Measurements from ENCODE around the gene BROX. TPM values are rescaled to one million over a fixed set of nuclear protein-coding genes. Genes with fewer than 3 reads are reported as not detected.
A peak's percentile ranks its signal among the peaks of the same experiment; 100 is the strongest.

The BROX gene
- total RNA-seq, 1 experiment from 2014 or later = 115 TPM

DNA sequence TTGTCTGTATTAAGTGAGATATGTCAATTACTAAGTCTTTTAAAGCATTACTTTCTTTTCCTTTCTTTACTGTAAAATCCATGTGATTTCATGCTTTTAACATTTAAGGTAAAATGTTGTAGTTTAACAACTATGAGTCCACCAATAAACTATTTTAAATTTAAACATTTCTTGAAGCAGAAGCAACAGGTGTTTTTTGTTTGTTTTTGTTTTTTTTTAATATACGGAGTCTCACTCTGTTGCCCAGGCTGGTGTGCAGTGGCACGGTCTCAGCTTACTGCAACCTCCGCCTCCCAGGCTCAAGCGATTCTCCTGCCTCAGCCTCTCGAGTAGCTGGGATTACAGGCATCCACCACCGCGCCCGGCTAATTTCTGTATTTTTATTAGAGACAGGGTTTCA lies 15.6 kb upstream of the BROX start:
- Mint-ChIP-seq H3K36me3 (ENCODE audit: insufficient read depth, unreplicated experiment) (peaks cover 60% of the 10 kb centered on the region), H3K9me3 (ENCODE audit: unreplicated experiment) (no peaks in the 10 kb centered on the region), H3K27me3 (ENCODE audit: insufficient read depth, unreplicated experiment) (no peaks in the 10 kb centered on the region), H3K4me3 (ENCODE audit: unreplicated experiment) (no peak overlapping the region), H3K4me1 (ENCODE audit: insufficient read depth, unreplicated experiment) (peaks cover 9% of the 10 kb centered on the region), H3K27ac (ENCODE audit: low read depth, unreplicated experiment) (no peak overlapping the region)
- no TSS peak for BruUV-seq (replicated peaks)
- TF ChIP-seq CTCF (IDR thresholded peaks at IDR 0.05; ENCODE audit: unreplicated experiment) = no peak
- DNase-seq (ENCODE audit: unreplicated experiment) = no peak
- intact Hi-C loops (cut with micrococcal nuclease) = no loop called here
- ChIA-PET CTCF (interaction anchor here (0.7 to 1.2 kb wide), 3 partner anchors 14 to 835 kb away, joined by 3 to 4 read pairs (median 4); partner anchors contain the start of gene FAM177B), POLR2A (interaction anchor here (0.6 to 3.2 kb wide), 4 partner anchors 13 to 26 kb away, joined by 4 to 29 read pairs (median 14); partner anchors contain the start of genes AIDA and BROX)

DNA sequence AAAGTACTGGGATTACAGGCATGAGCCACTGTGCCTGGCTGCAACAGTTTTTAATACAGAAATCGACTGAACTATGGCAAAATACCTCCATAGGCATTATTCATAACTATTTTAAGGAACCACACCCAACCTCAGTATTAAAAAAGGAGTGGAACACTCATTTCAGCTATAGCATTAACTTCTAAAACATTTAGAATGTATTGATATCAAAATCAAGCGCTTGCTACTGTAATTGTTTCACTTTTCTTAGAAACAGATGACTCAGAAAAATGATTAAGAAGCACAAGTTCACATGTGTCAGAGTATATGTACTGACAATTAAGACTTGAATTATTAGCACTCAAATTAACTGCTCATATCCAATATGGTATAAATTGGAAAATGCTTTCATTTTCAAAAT lies 15.2 kb upstream of the BROX start:
- Mint-ChIP-seq H3K27ac (ENCODE audit: low read depth, unreplicated experiment) (peak overlapping the region; percentile 66), H3K4me1 (ENCODE audit: insufficient read depth, unreplicated experiment) (peaks cover 9% of the 10 kb centered on the region), H3K36me3 (ENCODE audit: insufficient read depth, unreplicated experiment) (peaks cover 64% of the 10 kb centered on the region), H3K27me3 (ENCODE audit: insufficient read depth, unreplicated experiment) (no peaks in the 10 kb centered on the region), H3K4me3 (ENCODE audit: unreplicated experiment) (no peak overlapping the region), H3K9me3 (ENCODE audit: unreplicated experiment) (no peaks in the 10 kb centered on the region)
- intact Hi-C loops (cut with micrococcal nuclease) = no loop called here
- no peak for TF ChIP-seq CTCF (IDR thresholded peaks at IDR 0.05; ENCODE audit: unreplicated experiment)
- no peak for DNase-seq (ENCODE audit: unreplicated experiment)
- ChIA-PET POLR2A (interaction anchor here (0.6 to 3.2 kb wide), 6 partner anchors 10 to 1149 kb away, joined by 3 to 29 read pairs (median 4); partner anchors contain the start of genes AIDA and BROX), CTCF (interaction anchor here (0.7 to 1.2 kb wide), 4 partner anchors 13 to 1001 kb away, joined by 3 to 4 read pairs (median 4); partner anchors contain the start of gene FAM177B)
- BruUV-seq (replicated peaks) = no TSS peak

GRCh38 chr1:222697826-222698225 lies 14.5 kb upstream of the BROX start:
- ChIA-PET CTCF (interaction anchor here (0.7 to 1.1 kb wide), 4 partner anchors 13 to 1000 kb away, joined by 3 to 4 read pairs (median 4); no protein-coding TSS in a partner anchor), POLR2A (interaction anchor here (0.6 to 3.2 kb wide), 9 partner anchors 9 to 1149 kb away, joined by 3 to 29 read pairs (median 4); partner anchors contain the start of genes AIDA and BROX)

GRCh38 chr1:222702210-222702609 lies 10.2 kb upstream of the BROX start:
- H3K4me3 Mint-ChIP-seq (ENCODE audit: unreplicated experiment) = no peak overlapping the region
- TF ChIP-seq CTCF (IDR thresholded peaks at IDR 0.05; ENCODE audit: unreplicated experiment) = no peak
- CTCF ChIA-PET = interaction anchor here (2.1 kb wide), 1 partner anchor 421 kb away, joined by 7 read pairs; no protein-coding TSS in a partner anchor

More at GRCh38 chr1:222697826-222698225, 14.5 kb upstream of the BROX start:
- TF ChIP-seq CTCF (IDR thresholded peaks at IDR 0.05; ENCODE audit: unreplicated experiment) = no peak
- H3K4me1 Mint-ChIP-seq (ENCODE audit: insufficient read depth, unreplicated experiment) = peaks cover 9% of the 10 kb centered on the region
- intact Hi-C loops (cut with micrococcal nuclease) = no loop called here
- no peaks in the 10 kb centered on the region for H3K27me3 Mint-ChIP-seq (ENCODE audit: insufficient read depth, unreplicated experiment)
- DNase-seq (ENCODE audit: unreplicated experiment) = no peak
- no peaks in the 10 kb centered on the region for H3K9me3 Mint-ChIP-seq (ENCODE audit: unreplicated experiment)
- no peak overlapping the region for H3K4me3 Mint-ChIP-seq (ENCODE audit: unreplicated experiment)
- BruUV-seq (replicated peaks) = no TSS peak
- peak overlapping the region; percentile 66 for H3K27ac Mint-ChIP-seq (ENCODE audit: low read depth, unreplicated experiment)
- H3K36me3 Mint-ChIP-seq (ENCODE audit: insufficient read depth, unreplicated experiment) = peaks cover 70% of the 10 kb centered on the region

More at GRCh38 chr1:222702210-222702609, 10.2 kb upstream of the BROX start:
- peaks cover 57% of the 10 kb centered on the region for H3K36me3 Mint-ChIP-seq (ENCODE audit: insufficient read depth, unreplicated experiment)
- H3K4me1 Mint-ChIP-seq (ENCODE audit: insufficient read depth, unreplicated experiment) = peaks cover 13% of the 10 kb centered on the region
- H3K9me3 Mint-ChIP-seq (ENCODE audit: unreplicated experiment) = no peaks in the 10 kb centered on the region
- H3K27me3 Mint-ChIP-seq (ENCODE audit: insufficient read depth, unreplicated experiment) = no peaks in the 10 kb centered on the region
- no TSS peak for BruUV-seq (replicated peaks)
- no peak for DNase-seq (ENCODE audit: unreplicated experiment)
- intact Hi-C loops (cut with micrococcal nuclease) = no loop called here
- POLR2A ChIA-PET = interaction anchor here (1.8 to 4.5 kb wide), 4 partner anchors 8 to 25 kb away, joined by 7 to 40 read pairs (median 25); partner anchors contain the start of genes AIDA and BROX
- H3K27ac Mint-ChIP-seq (ENCODE audit: low read depth, unreplicated experiment) = no peak overlapping the region
